ENCODE measurements around the gene CRYBB2. TPM values are rescaled to one million over a fixed set of nuclear protein-coding genes. Genes with fewer than 3 reads are reported as not detected.

CRYBB2 gene
- polyA plus RNA-seq, 1 of the 3 experiments (the other 2 are of a cell fraction), result 0.69 TPM

- Histone ChIP-seq H3K4me3 (ENCODE audit: low read depth in 2 of 2, low read length in 1 of 2) (no peak overlapping the region), H3K4me2 (no peak overlapping the region), H2AFZ (ENCODE audit: low read depth) (no peak overlapping the region), H3K4me1 (ENCODE audit: control insufficient read depth in 1 of 2, insufficient read depth in 2 of 2, low read depth in 1 of 2, low read length in 1 of 2) (no peaks in the 10 kb centered on the region), H3K9ac (no peak overlapping the region), H3K79me2 (ENCODE audit: insufficient read depth) (no peaks in the 10 kb centered on the region), H3K9me3 (no peaks in the 10 kb centered on the region), H3K27me3 (ENCODE audit: insufficient read depth) (no peaks in the 10 kb centered on the region), H3K36me3 (replicated peaks in 1 of 2; ENCODE audit: control insufficient read depth in 1 of 2, insufficient read depth in 2 of 2, low read length in 1 of 2) (peaks cover 0 to 8% of the 10 kb centered on the region in 2 experiments), H4K20me1 (ENCODE audit: insufficient read depth) (peaks cover 3% of the 10 kb centered on the region; the same call in 1 of the 2 replicates), H3F3A (replicated peaks; ENCODE audit: insufficient read depth) (no peaks in the 10 kb centered on the region), H3K9me2 (no peaks in the 10 kb centered on the region), H3K27ac (ENCODE audit: low read depth in 2 of 2, low read length in 1 of 2) (no peak overlapping the region)
- ChIA-PET POLR2A (no interaction called here), CTCF (interaction anchor here (1.0 kb wide), 1 partner anchor 12 kb away, joined by 3 read pairs; no protein-coding TSS in a partner anchor)
- 100% methylated on average over 3 of the region's 21 CpGs for WGBS (ENCODE audit: low lambda C conversion rate)
- DNase-seq, result no peak
- TF ChIP-seq YY1 (IDR thresholded peaks at IDR 0.05; ENCODE audit: low read depth), result no peak
These were observed 12.4 kb upstream of the CRYBB2 start for GRCh38 chr22:25206998-25207397.

- CTCF ChIA-PET, result interaction anchor here (1.0 kb wide), 1 partner anchor 12 kb away, joined by 3 read pairs; no protein-coding TSS in a partner anchor
These were observed 11.8 kb upstream of the CRYBB2 start for GRCh38 chr22:25207553-25208157.

More at GRCh38 chr22:25207553-25208157, 11.8 kb upstream of the CRYBB2 start:
- Histone ChIP-seq H3K4me1 (ENCODE audit: control insufficient read depth in 1 of 2, insufficient read depth in 2 of 2, low read depth in 1 of 2, low read length in 1 of 2) (no peaks in the 10 kb centered on the region), H3F3A (replicated peaks; ENCODE audit: insufficient read depth) (no peaks in the 10 kb centered on the region), H3K4me3 (ENCODE audit: low read depth in 2 of 2, low read length in 1 of 2) (no peak overlapping the region), H3K9me3 (no peaks in the 10 kb centered on the region), H3K4me2 (no peak overlapping the region), H3K79me2 (ENCODE audit: insufficient read depth) (no peaks in the 10 kb centered on the region), H4K20me1 (ENCODE audit: insufficient read depth) (no peaks in the 10 kb centered on the region), H3K9me2 (no peaks in the 10 kb centered on the region), H3K27me3 (ENCODE audit: insufficient read depth) (no peaks in the 10 kb centered on the region), H3K36me3 (replicated peaks in 1 of 2; ENCODE audit: control insufficient read depth in 1 of 2, insufficient read depth in 2 of 2, low read length in 1 of 2) (peaks cover 0 to 8% of the 10 kb centered on the region in 2 experiments), H2AFZ (ENCODE audit: low read depth) (no peak overlapping the region), H3K27ac (ENCODE audit: low read depth in 2 of 2, low read length in 1 of 2) (no peak overlapping the region), H3K9ac (no peak overlapping the region)
- TF ChIP-seq TAF1 (IDR thresholded peaks at IDR 0.05; ENCODE audit: borderline replicate concordance, low read depth, low read length) (no peak), TEAD4 (IDR thresholded peaks at IDR 0.05; ENCODE audit: borderline replicate concordance, insufficient read depth) (no peak), USF1 (IDR thresholded peaks at IDR 0.05; ENCODE audit: borderline replicate concordance, low read depth) (no peak), EZH2phosphoT487 (IDR thresholded peaks at IDR 0.05; ENCODE audit: borderline replicate concordance, low read depth) (no peak), SIN3A (IDR thresholded peaks at IDR 0.05; ENCODE audit: borderline replicate concordance, low read depth, low read length) (no peak), EP300 (IDR thresholded peaks at IDR 0.05; ENCODE audit: borderline replicate concordance in 1 of 2, low read depth in 1 of 2, low read length in 1 of 2) (no peak), JUND (IDR thresholded peaks at IDR 0.05) (no peak), FOSL2 (IDR thresholded peaks at IDR 0.05; ENCODE audit: borderline replicate concordance, low read depth) (no peak), NFIC (IDR thresholded peaks at IDR 0.05; ENCODE audit: borderline replicate concordance) (no peak), GATA2 (CRISPR knock-in tag; IDR thresholded peaks at IDR 0.05) (no peak), CTCF (IDR thresholded peaks at IDR 0.05) (no peak), FOXM1 (IDR thresholded peaks at IDR 0.05; ENCODE audit: low read depth) (no peak), RCOR1 (IDR thresholded peaks at IDR 0.05; ENCODE audit: low read length) (no peak), PBX3 (IDR thresholded peaks at IDR 0.05) (no peak), SMC3 (IDR thresholded peaks at IDR 0.05; ENCODE audit: low read depth, low read length) (no peak), CHD2 (IDR thresholded peaks at IDR 0.05; ENCODE audit: low read length, partially characterized antibody) (no peak)
- TF ChIP-seq, protein P1, sequence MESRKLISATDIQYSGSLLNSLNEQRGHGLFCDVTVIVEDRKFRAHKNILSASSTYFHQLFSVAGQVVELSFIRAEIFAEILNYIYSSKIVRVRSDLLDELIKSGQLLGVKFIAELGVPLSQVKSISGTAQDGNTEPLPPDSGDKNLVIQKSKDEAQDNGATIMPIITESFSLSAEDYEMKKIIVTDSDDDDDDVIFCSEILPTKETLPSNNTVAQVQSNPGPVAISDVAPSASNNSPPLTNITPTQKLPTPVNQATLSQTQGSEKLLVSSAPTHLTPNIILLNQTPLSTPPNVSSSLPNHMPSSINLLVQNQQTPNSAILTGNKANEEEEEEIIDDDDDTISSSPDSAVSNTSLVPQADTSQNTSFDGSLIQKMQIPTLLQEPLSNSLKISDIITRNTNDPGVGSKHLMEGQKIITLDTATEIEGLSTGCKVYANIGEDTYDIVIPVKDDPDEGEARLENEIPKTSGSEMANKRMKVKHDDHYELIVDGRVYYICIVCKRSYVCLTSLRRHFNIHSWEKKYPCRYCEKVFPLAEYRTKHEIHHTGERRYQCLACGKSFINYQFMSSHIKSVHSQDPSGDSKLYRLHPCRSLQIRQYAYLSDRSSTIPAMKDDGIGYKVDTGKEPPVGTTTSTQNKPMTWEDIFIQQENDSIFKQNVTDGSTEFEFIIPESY (IDR thresholded peaks at IDR 0.05; ENCODE audit: borderline replicate concordance, low read depth), result no peak
- TF ChIP-seq, protein P2, sequence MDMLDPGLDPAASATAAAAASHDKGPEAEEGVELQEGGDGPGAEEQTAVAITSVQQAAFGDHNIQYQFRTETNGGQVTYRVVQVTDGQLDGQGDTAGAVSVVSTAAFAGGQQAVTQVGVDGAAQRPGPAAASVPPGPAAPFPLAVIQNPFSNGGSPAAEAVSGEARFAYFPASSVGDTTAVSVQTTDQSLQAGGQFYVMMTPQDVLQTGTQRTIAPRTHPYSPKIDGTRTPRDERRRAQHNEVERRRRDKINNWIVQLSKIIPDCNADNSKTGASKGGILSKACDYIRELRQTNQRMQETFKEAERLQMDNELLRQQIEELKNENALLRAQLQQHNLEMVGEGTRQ (IDR thresholded peaks at IDR 0.05; ENCODE audit: borderline replicate concordance, low read depth, low read length), result no peak
- 92% methylated on average over 2 of the region's 2 CpGs for WGBS (ENCODE audit: low lambda C conversion rate)
- POLR2A ChIA-PET, result no interaction called here
- no peak for DNase-seq

All from SK-N-SH (cell line).